B cell (primary cell): ENCODE results near the gene ZNF423. TPM values are rescaled to one million over a fixed set of nuclear protein-coding genes. Genes with fewer than 3 reads are reported as not detected.

Experiments used
- ATAC-seq: fragments of 200-7000 bp; cut with Tn5 transposase; one replicate; pipeline ENCODE4 v1.10.0; 2021; ENCODE audit warnings: low read depth, mild to moderate bottlenecking, moderate number of reproducible peaks, moderate library complexity
- CTCF ChIA-PET: fragments of 350-600 bp; sonication (Branson Sonifier 250); formaldehyde crosslinking; loops from one replicate; lab custom pipeline; 2021; ENCODE audit warnings: antibody characterized with exemption, inconsistent platforms; lab: Charles Lee
- POLR2A ChIA-PET: fragments of 350-600 bp; sonication (Branson Sonifier 250); formaldehyde crosslinking; loops from one replicate; lab custom pipeline; 2021; ENCODE audit warnings: antibody characterized with exemption; lab: Charles Lee
- DNase-seq: peaks from one replicate; pipeline ENCODE4 v3.0.0; 2013
- H2AFZ ChIP-seq: 2 replicates; pipeline ENCODE4 v1.6.1; 2012; ENCODE audit warnings: mild to moderate bottlenecking, low read depth, low read length; ENCODE audit not compliant: insufficient read depth, poor library complexity, severe bottlenecking
- H3K27ac ChIP-seq, 2 donors: 1 replicate in 1 of 2; 2 replicates in 1 of 2; pipeline ENCODE4 v1.5.1; 2012 to 2013; ENCODE audit warnings: low read length in 2 of 2, mild to moderate bottlenecking in 2 of 2, moderate library complexity in 1 of 2
- H3K27me3 ChIP-seq, 4 experiments: fragments of 200-600 bp in 1 of 4; sonication (generic) in 1 of 4; replicated peaks in 1 of 4; 1 replicate in 2 of 4; 2 replicates in 2 of 4; pipeline versions ENCODE4 v1.6.1 to v1.7.0; 2013 to 2016; ENCODE audit warnings: low read length in 3 of 4, mild to moderate bottlenecking in 2 of 4, mixed read lengths in 1 of 4, moderate library complexity in 1 of 4; ENCODE audit not compliant: insufficient read depth in 4 of 4, control insufficient read depth in 3 of 4; ENCODE audit errors: control extremely low read depth in 1 of 4
- H3K36me3 ChIP-seq, 2 experiments: replicated peaks in 1 of 2; 1 replicate in 1 of 2; 2 replicates in 1 of 2; pipeline versions ENCODE4 v1.6.1 to v1.7.1; 2013; ENCODE audit warnings: low read length in 1 of 2; ENCODE audit not compliant: insufficient read depth in 2 of 2, control insufficient read depth in 1 of 2; ENCODE audit errors: control extremely low read depth in 1 of 2, extremely low read depth in 1 of 2
- H3K4me1 ChIP-seq, 2 donors: fragments of 200-600 bp in 1 of 2; sonication (generic) in 1 of 2; 1 replicate in 1 of 2; 2 replicates in 1 of 2; pipeline versions ENCODE4 v1.5.1 to v1.6.1; 2013 to 2017; ENCODE audit warnings: low read length in 2 of 2; ENCODE audit not compliant: control insufficient read depth in 2 of 2, insufficient read depth in 2 of 2
- H3K4me2 ChIP-seq: replicated peaks from 2 replicates; pipeline ENCODE3; 2012; ENCODE audit warnings: mild to moderate bottlenecking, low read depth, low read length; ENCODE audit not compliant: poor library complexity, severe bottlenecking
- H3K4me3 ChIP-seq, 5 experiments: fragments of 200-600 bp in 1 of 5; sonication (generic) in 1 of 5; 1 replicate in 3 of 5; 2 replicates in 2 of 5; pipeline versions ENCODE4 v1.5.1 to v1.7.0; 2011 to 2016; ENCODE audit warnings: low read length in 4 of 5, mild to moderate bottlenecking in 4 of 5, low read depth in 2 of 5, control low read depth in 1 of 5, moderate library complexity in 1 of 5; ENCODE audit not compliant: insufficient read depth in 1 of 5; ENCODE audit errors: control extremely low read depth in 1 of 5, extremely low read depth in 1 of 5
- H3K79me2 ChIP-seq: fragments of 200-600 bp; sonication (generic); one replicate; pipeline ENCODE4 v1.6.0; 2016; ENCODE audit warnings: low read length; ENCODE audit not compliant: control insufficient read depth, insufficient read depth
- H3K9ac ChIP-seq: fragments of 200-600 bp; sonication (generic); 2 replicates; pipeline ENCODE4 v1.6.1; 2017; ENCODE audit warnings: mild to moderate bottlenecking, low read length, moderate library complexity
- H3K9me3 ChIP-seq, 3 donors: one replicate each; pipeline versions ENCODE4 v1.6.1 to v1.7.1; 2013; ENCODE audit warnings: low read length in 2 of 3; ENCODE audit not compliant: control insufficient read depth in 2 of 3, insufficient read depth in 1 of 3; ENCODE audit errors: control extremely low read depth in 1 of 3
- H4K20me1 ChIP-seq: 2 replicates; pipeline ENCODE4 v1.6.0; 2012; ENCODE audit warnings: mild to moderate bottlenecking, low read length; ENCODE audit not compliant: insufficient read depth, control insufficient read depth, poor library complexity, severe bottlenecking
- H3K27ac Mint-ChIP-seq: one replicate; pipeline ENCODE4 v1.8.0; 2021; ENCODE audit warnings: mixed read lengths
- H3K27me3 Mint-ChIP-seq: one replicate; pipeline ENCODE4 v1.8.0; 2021; ENCODE audit warnings: mixed read lengths
- H3K4me1 Mint-ChIP-seq: one replicate; pipeline ENCODE4 v1.8.0; 2021; ENCODE audit warnings: mixed read lengths
- H3K4me3 Mint-ChIP-seq: one replicate; pipeline ENCODE4 v1.8.0; 2021; ENCODE audit warnings: mixed read lengths
- H3K9me3 Mint-ChIP-seq: one replicate; pipeline ENCODE4 v1.8.0; 2022; ENCODE audit warnings: mixed read lengths; ENCODE audit not compliant: insufficient read depth
- EZH2 ChIP-seq: IDR thresholded peaks from 2 replicates; pipeline ENCODE4 v1.6.1; 2012; ENCODE audit warnings: borderline replicate concordance, low read depth, mild to moderate bottlenecking, moderate library complexity, low read length; ENCODE audit not compliant: insufficient read depth, poor library complexity, severe bottlenecking
- WGBS: methylation state at CpG from one replicate; pipeline ENCODE4 v1.1.5; 2013; ENCODE audit warnings: missing lambda C conversion rate; ENCODE audit not compliant: insufficient coverage; 5-methylcytosine and 5-hydroxymethylcytosine counted together
- intact Hi-C: fragments of 100-400 bp; cut with micrococcal nuclease; formaldehyde crosslinking; loops from one replicate; pipeline ENCODE4 v1.10.0; 2022
- polyA plus RNA-seq: library from polyadenylated mRNA; depleted of rRNA; stranded (reverse); fragments of >200 nt; gene quantifications from 2 replicates; pipeline ENCODE4 v1.2.3, GENCODE V29; 2012
- total RNA-seq, 2 donors: library from RNA; stranded (reverse); fragments of 120-200 nt in 1 of 2; gene quantifications; 1 replicate in 1 of 2; 2 replicates in 1 of 2; pipeline versions ENCODE4 v1.2.3 to v1.2.4, GENCODE V29; 2013 to 2022
- TF ChIP-seq, protein P1 (sequence below): fragments of 200-600 bp; IDR thresholded peaks from one replicate; pipeline ENCODE4 v1.8.0; 2022; ENCODE audit warnings: antibody characterized with exemption, mild to moderate bottlenecking

The ZNF423 gene
- total and polyA plus RNA-seq, 2 donors (not counting 1 experiment from before 2014, with no cell fraction given), result not detected

DNA sequence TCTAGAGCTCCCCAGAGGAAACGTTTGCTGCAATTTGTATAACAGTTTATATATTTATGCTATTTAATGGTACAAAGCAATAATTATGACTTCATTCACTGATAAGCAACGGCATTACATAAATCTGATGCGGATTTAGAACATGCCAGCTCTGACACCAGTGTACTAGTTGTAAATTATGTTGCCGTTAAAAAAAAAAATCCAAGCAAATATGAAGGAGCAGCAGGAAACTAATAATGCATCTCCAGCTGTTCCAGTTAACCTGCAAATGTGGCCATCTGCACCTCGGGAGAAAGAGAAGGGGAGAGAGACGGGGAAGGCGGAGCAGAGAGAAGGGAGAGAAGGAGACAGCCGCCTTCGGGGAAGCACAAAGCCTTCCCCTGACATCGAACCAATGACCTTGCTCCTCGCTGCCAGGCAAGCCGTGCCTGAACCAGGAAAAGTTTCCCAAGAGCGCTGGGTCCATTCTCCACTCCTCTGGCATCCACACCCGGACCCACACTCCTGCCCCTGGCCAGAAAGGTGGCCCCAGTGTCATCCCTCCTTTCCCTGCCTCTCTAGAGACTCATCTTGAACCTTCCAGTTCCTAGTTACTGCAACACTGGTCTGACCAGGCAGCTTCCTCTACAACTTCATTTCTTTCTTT lies 307.5 kb downstream of the ZNF423 start:
- H3K9ac ChIP-seq, result no peak overlapping the region
- no peak overlapping the region for H3K27ac ChIP-seq
- ChIA-PET CTCF (no interaction called here), POLR2A (no interaction called here)
- no peaks in the 10 kb centered on the region for H3K79me2 ChIP-seq
- ATAC-seq, result no peak
- Mint-ChIP-seq H3K9me3 (no peaks in the 10 kb centered on the region), H3K4me3 (no peak overlapping the region), H3K4me1 (no peaks in the 10 kb centered on the region), H3K27me3 (peaks cover 6% of the 10 kb centered on the region), H3K27ac (no peak overlapping the region)
- H3K27me3 ChIP-seq, result no peaks in the 10 kb centered on the region
- no peak overlapping the region for H3K4me2 ChIP-seq
- no peaks in the 10 kb centered on the region for H3K9me3 ChIP-seq
- 93% methylated on average over 12 of the region's 14 CpGs for WGBS
- intact Hi-C loops, result no loop called here
- no peaks in the 10 kb centered on the region for H3K36me3 ChIP-seq
- no peak overlapping the region for H3K4me3 ChIP-seq
- DNase-seq, result no peak
- TF ChIP-seq, protein P1, sequence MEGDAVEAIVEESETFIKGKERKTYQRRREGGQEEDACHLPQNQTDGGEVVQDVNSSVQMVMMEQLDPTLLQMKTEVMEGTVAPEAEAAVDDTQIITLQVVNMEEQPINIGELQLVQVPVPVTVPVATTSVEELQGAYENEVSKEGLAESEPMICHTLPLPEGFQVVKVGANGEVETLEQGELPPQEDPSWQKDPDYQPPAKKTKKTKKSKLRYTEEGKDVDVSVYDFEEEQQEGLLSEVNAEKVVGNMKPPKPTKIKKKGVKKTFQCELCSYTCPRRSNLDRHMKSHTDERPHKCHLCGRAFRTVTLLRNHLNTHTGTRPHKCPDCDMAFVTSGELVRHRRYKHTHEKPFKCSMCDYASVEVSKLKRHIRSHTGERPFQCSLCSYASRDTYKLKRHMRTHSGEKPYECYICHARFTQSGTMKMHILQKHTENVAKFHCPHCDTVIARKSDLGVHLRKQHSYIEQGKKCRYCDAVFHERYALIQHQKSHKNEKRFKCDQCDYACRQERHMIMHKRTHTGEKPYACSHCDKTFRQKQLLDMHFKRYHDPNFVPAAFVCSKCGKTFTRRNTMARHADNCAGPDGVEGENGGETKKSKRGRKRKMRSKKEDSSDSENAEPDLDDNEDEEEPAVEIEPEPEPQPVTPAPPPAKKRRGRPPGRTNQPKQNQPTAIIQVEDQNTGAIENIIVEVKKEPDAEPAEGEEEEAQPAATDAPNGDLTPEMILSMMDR, result no peak
- TF ChIP-seq EZH2, result no peak
- H3K4me1 ChIP-seq, result no peaks in the 10 kb centered on the region
- no peak overlapping the region for H2AFZ ChIP-seq
- no peaks in the 10 kb centered on the region for H4K20me1 ChIP-seq

DNA sequence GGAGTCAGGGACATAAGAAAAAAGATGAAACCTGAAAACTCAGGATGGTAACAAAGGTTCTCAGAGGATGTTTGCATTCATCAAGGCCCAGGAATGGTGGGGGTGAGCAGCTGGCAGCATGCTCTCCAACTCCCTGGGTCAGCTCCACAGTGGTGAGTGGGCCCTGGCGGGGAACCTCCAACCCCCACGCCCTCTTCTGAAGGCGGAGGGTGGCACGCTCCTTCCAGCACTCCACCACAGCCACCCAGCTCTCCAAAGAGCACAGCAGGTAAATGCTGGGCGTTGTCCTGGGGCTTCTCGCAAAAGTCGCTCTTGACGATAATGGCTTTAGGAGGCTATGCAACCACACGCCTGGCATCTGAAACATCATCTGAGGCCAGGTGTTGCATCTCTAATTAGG lies 308.5 kb downstream of the ZNF423 start:
- no peak overlapping the region for H3K27ac Mint-ChIP-seq
- CTCF ChIA-PET, result no interaction called here
- H3K4me1 Mint-ChIP-seq, result no peaks in the 10 kb centered on the region
- DNase-seq, result no peak
- 95% methylated on average over 9 of the region's 9 CpGs for WGBS
- no peak overlapping the region for H3K9ac ChIP-seq
- H4K20me1 ChIP-seq, result no peaks in the 10 kb centered on the region
- no peak for ATAC-seq
- no peaks in the 10 kb centered on the region for H3K36me3 ChIP-seq
- peaks cover 0 to 3% (median 0%) of the 10 kb centered on the region in 3 donors for H3K9me3 ChIP-seq
- no peaks in the 10 kb centered on the region for H3K27me3 ChIP-seq
- no peak overlapping the region for H3K4me2 ChIP-seq
- H3K4me1 ChIP-seq, result no peaks in the 10 kb centered on the region
- no peak for TF ChIP-seq EZH2
- TF ChIP-seq, protein P1, result no peak
- H3K4me3 ChIP-seq, result no peak overlapping the region
- H3K79me2 ChIP-seq, result no peaks in the 10 kb centered on the region
- H3K27me3 Mint-ChIP-seq, result peaks cover 6% of the 10 kb centered on the region
- no peak overlapping the region for H2AFZ ChIP-seq
- H3K4me3 Mint-ChIP-seq, result no peak overlapping the region
- no peaks in the 10 kb centered on the region for H3K9me3 Mint-ChIP-seq
- POLR2A ChIA-PET, result no interaction called here
- intact Hi-C loops, result no loop called here
- H3K27ac ChIP-seq, result no peak overlapping the region
